NT2/D1 (cell line): Measurements from ENCODE around the gene PLEKHA3.

Experiments used
- SUZ12 ChIP-seq: IDR thresholded peaks from 2 replicates; pipeline ENCODE4 v1.6.1; 2011; ENCODE audit not compliant: insufficient read length, insufficient read depth; ENCODE audit errors: extremely low read depth
- YY1 ChIP-seq: IDR thresholded peaks from 2 replicates; pipeline ENCODE4 v1.6.1; 2011; ENCODE audit not compliant: insufficient read length, insufficient read depth
- ZNF274 ChIP-seq: IDR thresholded peaks from 2 replicates; pipeline ENCODE4 v1.6.1; 2011; ENCODE audit warnings: mild to moderate bottlenecking, low read depth, low read length

GRCh38 chr2:178448968-178449661 lies 31.1 kb upstream of the PLEKHA3 start:
- no peak for TF ChIP-seq YY1
- no peak for TF ChIP-seq ZNF274
- no peak for TF ChIP-seq SUZ12
